ENCODE results near the gene YWHAQ.

The YWHAQ gene

DNA sequence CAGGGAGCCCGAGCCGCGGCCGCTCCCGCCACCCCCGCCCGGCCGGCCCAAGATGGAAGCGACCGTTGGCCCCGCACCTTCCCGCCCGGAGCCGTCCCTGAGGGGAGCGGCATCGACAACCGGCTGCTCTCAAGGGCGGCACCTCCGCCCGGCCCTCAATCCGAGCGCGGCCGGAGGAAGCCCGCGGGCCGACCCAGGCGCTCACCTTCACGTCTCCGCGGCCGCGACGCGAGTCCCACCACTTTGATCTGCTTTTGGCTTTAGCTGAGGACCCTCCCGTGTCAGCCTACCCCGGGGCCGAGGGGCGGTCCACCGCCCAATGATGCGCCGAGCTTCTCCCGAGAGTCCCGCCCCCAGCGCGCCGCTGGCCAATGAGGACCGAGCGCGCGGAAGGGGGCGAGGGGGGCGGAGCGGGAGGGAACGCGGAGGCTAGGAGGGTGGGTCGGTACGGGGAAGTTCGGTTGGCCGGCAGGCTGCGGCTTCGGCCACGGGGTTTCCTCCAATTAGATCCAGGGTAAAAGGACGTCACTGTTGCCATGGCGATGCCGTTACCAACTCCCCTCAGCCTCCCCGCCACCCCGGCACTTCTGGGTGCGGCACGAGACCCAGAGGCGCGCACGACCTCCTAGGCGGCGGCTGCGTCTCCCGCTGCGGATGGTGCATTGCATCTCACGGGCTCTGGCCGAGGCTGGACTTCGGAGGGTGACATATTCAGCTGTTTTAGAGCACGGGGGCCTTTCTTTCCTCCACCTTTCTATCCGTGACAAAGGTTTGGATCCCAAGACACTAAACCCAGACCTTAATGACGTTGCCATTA is at the start of gene YWHAQ:
TSS of gene YWHAQ (minus strand) at position 262 of the 817 bp plus-strand sequence. CDS start 545 bp downstream, outside the sequence.
- peak; percentile 96 for DNase-seq (ENCODE audit: low spot score)

DNA sequence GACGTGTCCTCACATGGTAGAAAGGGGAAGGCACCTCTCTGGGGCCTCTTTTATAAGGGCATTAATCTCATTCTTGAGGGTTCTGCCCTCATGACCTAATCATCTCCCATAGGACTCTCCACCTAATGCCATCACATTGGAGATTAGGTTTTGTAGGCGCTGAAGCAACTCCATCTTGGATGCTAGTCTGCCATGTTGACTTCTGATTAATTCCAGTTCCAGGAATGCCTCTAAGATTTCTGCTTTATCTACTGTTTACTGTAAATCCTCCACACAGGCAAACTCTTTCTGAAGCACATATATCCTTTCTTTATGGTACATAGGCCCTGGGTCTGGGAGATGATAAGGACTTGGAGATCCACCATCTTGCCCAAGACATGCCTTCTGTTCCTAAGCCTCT is 49.3 kb upstream of the YWHAQ start:
- no peak for DNase-seq (ENCODE audit: low spot score)

DNA sequence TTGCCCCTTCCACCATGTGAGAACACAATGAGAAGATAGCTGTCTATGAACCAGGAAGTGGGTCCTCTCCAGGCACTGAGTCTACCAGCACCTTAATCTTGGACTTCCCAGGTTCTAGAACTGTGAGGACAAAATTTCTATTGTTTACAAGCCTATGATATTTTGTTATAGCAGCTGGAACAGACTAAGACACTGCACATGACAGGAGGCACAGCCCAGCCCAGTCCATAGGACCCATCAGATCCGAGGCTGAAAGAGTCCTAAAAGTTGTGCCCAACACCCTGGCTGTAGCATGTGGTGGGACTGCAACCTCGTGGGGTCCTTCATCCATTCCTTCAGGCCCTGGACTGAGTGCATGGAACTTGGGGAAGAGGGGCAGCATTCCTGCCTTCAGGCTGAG is 48.4 kb upstream of the YWHAQ start:
- DNase-seq (ENCODE audit: low spot score) = no peak

DNA sequence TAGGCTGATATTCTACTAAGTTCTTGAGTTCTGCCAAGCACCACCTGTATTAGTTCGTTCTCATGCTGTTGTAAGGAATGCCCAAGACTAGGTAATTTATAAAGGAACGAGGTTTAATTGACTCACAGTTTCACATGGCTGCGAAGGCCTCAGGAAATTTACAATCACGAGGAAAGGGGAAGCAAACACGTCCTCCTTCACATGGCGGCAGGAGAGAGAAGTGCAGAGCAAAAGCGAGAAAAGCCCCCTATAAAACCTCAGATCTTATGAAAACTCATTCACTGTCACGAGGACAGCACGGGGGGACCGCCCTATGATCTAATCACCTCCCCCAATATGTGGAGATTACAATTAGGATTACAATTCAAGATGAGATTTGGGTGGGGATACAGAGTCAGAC is 47.7 kb upstream of the YWHAQ start:
- no peak for DNase-seq (ENCODE audit: low spot score)

DNA sequence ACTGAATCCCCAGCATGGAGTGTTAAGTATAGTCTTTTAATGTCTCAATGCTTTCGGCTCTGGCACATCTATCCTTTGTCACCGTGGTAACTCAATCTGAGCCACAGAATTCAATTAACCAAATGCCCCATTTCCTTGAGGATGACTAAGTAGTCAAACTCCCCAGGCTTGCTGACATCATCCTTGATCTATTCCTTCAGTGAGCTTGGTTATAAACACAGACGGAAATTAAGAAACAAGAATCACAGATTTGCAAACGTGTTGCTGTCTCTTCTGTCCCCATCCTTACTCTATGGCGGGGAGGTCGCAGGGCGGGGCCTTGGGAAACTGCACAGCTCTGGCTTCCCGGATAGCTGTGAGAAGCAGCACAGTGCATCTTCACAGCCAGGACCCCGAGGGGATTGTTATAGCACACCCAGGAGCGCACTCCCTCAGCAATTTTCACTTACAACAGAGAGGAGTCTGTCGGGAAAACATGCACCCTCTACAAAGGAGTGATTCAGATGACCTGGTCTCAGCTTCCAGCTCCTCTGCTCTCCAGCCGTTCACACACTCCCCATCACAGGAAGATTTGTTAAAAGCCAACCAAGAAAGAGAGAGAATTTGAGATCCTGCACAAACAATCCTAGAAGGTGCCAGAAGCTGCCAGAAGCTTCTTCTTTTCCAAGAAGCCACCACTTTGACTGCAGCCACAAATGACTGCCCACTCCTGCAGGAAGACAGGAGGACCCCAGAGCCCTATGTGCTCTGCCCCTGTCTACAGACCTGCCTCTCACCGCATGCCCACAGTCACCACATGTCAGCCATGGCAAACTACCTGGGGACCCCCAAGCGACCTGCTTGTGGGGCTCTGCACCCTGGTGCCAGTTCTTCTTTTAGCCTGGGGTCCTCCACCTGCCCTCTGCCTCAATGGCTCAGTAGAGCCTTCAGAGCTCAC is 44.9 kb upstream of the YWHAQ start:
- DNase-seq (ENCODE audit: low spot score) = peak; percentile 85

DNA sequence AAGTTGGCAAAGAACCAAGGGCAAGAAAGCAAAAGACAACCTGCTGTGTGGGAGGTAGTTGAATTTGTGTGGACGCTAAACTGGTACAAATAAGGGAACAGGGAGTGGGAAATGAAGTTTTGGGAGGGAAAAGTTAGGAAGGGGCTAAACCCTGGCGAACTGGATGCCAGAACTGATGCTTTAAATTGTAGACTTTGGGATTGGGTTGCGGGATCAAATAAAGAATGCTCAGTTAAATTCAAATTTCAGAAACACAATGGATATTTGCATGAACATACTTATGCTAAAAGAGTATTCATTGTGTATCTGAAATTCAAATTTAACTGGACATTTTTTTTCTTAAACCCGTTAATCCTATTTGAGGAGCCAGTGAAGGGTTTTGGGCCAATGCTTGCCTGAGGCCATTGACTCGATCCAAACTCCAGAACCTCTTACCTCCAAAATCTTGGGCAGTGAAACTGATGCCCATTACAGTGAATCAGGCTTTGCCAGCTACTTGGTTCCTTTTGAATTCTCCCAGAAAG is 44.2 kb upstream of the YWHAQ start:
- no peak for DNase-seq (ENCODE audit: low spot score)

DNA sequence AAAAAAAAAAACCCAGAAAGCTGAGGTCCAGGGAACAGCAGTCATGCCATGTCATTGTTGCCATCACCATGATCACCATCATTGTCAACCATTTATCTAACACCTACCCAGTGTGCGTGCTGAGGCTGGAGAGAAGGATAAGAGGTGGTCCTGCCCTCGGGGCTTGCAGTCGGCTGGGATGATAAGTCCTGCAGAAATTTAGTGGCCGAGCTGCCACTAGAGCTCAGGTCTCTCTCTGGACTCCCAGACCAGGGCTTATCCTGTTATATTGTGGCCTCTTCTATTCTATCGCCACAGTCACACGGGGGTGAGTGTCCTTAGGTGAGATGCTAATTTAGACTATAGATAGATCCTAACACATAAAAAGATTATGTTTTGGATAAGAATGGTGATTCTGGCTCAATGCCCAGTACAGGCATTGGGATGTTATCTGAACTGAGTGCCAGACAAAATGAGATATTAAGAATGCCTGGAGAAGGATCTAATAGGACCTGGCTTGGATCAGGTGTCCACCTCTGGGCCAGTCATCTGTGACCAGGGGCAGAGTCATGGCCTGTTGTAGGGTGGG is 43.2 kb upstream of the YWHAQ start:
- DNase-seq (ENCODE audit: low spot score) = no peak

DNA sequence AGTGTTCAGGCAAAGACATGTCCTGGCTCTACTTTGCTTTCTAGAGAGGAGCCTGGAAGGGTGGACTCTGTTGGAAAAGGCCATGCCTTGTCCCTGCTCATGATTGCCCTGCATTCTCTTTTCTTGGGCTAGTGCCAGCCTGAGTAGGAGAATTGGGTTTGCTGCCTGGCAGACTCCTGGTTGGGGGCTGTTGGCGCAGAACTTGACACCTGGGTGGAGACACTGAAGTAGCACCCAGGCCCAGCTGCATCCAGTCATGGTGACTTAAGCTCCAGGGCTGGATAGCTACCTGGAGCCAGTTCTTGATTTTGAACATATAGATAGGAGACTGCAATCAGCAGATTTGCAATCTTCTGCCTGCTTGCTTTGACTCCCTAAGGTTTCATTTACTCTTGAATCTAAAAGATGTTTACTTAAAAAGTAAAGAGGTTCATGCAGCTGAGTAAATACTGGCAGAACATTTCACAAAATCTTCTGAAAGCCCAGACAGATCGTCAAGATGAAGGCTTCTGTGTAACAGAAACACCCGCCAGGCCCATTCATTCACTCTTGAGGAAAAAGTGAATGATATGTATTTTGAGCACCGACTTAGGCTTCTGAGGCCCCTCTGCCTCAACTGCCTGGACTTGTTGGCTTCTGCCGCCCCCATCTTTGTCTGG is 38.0 kb upstream of the YWHAQ start:
- no peak for DNase-seq (ENCODE audit: low spot score)

DNA sequence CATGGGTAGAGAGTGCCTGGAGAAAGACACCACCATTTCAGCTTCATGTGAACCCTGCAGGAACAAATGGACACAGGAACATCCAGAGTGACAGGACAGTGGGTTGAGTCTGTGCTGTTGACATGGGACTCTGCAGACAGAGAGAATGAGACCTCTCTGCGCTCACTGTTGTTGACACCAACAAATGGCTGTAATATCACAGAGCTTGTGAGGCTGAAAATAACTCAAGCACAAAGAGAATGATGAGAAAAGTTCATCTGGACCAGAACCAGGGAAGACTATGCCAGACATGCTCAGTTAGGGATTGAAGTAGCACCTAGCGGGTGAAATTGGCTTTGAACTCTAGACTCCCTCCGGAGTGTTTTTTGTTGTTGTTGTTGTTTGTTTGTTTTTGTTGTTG is 37.0 kb upstream of the YWHAQ start:
- no peak for DNase-seq (ENCODE audit: low spot score)

DNA sequence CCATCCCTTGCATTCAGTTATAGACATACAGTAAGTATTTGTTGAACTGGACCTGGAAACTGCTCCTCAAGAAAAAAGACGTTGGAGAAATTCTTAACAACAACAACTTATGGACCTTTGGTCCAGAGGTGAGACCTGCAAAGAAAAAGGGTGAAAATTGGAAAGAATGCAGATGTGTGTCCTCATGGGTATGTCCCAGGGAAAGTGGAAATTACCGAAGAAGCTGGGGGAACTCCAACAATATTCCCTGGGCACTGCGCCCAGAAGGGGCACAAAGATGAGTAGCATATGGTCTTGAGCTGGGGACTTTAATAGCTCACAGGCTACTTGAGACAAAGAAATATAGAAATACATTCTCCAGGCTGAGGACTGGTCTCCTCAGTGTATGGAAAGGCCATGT is 35.5 kb upstream of the YWHAQ start:
- DNase-seq (ENCODE audit: low spot score) = no peak

DNA sequence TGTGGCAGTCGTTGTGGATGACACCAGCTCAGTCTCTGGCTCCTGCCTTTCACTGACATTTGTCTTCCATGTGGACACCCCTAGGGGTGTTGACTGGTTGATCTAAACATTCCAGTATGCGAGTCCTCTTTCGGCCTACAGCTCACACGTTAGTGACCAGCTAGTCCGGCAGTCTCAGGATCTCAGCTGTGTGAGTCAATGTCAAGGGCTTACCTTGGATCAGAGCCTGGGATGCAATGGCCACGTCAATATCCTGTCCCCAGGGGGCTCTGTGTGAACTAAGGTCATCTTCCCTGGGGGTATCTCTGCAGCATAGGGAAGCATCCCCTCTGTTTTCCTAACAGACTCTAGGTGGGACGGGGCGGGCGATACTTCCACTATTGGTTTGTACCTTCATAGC is 35.1 kb upstream of the YWHAQ start:
- no peak for DNase-seq (ENCODE audit: low spot score)

DNA sequence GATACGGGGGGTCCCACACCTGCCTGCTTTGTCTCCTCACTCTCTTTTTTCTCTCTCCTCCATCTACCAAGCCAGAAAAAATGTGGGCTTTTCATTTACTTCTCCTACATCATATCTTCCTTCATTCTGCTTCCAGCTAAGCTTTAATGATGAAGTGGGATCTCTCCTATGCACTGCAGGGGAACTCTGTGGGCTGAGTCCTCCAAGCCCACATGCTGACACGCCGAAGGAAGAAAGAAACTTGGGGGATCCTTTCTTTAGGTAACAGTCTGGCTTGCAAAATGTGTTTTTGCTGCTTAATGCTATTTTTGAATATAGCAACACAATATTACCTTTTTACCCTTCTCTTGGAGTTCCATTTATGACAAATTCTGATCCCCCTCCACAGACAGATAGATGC is 33.6 kb upstream of the YWHAQ start:
- no peak for DNase-seq (ENCODE audit: low spot score)

DNA sequence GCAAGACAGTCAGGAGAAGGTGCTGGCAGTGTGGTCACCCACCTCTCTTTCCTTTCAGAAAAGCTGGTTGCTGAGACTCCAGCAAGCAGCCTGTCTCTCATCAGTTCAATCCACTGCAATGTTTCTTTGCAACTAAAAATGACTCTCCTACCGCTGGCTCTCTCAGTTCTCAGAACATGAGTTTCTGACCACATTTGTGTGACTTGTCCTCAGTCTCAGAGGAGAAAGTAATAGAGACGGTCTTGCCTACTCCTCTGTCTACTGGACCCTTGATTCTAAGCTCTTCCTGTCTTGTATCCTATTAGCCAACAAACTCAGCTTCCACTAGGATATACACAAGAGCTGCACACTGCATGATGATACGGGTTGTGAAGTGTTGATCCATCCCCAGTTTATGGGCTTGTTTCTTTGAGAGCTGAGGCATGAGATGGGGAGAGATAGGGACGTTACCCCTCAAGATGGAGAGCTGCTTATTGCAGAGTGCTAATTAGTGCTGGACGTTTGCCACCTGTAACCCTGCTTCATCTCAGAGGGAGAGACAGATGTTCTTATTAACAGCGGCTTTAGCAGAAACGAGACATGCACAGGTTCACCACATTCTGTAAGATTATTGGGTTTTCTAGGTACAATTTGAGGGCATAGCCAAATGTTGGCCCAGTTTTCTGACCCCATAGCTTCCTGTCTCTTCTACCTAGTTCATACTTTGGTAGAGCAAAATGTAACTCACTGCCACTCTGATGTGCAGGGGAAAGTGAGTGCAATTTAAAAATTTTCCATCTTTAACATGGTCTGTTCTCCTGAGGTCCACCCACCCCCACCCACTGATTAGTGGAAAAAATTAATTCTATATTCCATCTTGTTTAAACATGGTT is 32.4 kb upstream of the YWHAQ start:
- DNase-seq (ENCODE audit: low spot score) = no peak

DNA sequence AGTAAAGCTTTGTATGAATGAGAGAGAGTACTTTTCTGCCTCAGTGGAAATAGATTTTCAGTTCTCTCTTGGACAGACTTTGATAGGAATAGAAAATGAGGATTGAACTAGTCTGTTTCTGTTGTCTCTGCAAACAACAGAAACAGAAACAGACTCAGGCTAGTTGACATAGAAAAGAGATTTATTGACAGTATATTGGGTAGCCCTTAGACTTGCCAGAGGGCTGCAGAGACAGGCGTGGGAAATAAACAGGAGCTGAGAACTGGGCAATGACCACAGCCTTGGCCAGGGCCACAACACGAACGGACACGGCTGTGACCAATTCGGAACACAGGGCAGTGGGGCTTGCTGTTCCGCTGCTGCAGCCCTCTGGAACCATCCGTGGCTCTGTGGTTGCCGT is 30.5 kb upstream of the YWHAQ start:
- DNase-seq (ENCODE audit: low spot score) = no peak

DNA sequence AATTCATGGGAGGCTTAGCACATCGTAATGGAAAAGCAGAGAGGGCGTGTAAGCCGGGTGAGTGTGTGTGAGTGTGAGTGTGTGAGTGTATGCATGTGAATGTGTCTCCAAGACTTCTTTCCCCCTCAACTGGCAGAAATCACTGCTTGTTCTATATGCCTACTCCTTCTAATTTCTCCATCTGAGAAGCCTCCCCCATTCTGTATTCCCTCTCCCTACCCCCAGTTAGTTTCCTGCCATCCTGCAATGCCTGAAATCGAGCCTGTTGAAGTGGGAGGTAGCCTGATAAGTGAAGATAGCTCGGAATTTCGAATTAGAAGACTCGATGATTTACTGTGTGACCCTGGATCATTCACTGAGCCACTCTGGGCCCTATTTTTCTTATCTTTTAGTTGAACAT is 30.0 kb upstream of the YWHAQ start:
- DNase-seq (ENCODE audit: low spot score) = no peak

DNA sequence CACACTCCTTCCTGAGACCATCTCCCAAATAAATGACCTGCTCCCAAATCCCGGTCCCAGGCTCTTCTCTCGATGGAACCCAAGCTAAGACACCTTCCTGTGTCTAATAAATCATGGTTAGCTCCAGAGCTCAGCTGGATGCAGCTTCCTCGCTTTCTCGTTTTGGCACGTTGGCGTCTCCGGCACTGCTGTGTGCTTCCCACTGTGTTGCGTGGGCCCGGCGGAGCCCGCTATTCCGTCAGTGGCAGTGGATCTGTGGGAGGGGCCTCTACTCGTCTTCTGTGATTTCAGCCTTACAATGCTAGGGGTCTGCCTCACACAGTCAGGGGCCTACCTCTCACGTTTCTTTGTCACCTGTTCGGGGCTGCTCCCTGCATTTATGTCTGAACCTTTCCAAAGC is 29.4 kb upstream of the YWHAQ start:
- no peak for DNase-seq (ENCODE audit: low spot score)

DNA sequence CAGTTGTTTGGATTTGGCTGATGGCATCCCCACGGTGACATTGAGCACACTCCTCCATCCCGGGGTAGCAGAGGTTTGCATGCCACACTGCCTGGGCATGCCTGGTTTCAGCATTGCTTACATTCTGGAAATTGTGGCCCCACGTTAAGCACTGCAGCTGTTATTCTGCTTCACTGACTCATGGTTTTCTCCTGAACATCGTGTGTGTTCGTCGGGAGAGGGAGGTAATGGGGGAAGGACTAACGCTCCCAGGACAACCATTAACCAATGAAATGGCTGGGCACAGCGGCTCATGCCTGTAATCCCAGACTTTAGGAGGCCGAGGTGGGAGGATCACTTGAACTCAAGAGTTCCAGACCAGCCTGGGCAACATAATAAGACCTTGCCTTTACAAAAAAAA is 28.2 kb upstream of the YWHAQ start:
- no peak for DNase-seq (ENCODE audit: low spot score)

DNA sequence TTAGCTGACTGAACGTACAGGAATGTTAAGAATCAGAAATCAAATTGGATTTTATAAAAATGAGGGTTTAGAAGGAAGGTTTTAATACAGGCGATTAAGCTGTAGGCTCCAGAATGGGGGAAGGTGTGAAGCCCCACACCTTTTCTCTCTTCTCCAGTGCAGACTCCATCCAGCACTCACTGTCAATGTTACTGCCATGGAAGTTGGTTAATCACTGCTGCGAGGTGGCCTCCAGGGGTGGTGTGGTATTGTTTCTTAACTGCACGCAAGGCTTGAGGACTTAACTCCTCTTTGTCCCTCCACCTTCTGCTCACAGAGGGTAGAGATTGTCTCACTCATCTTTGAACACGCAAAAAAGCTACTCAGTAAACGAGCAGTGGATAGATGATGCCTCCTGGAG is 26.9 kb upstream of the YWHAQ start:
- no peak for DNase-seq (ENCODE audit: low spot score)

DNA sequence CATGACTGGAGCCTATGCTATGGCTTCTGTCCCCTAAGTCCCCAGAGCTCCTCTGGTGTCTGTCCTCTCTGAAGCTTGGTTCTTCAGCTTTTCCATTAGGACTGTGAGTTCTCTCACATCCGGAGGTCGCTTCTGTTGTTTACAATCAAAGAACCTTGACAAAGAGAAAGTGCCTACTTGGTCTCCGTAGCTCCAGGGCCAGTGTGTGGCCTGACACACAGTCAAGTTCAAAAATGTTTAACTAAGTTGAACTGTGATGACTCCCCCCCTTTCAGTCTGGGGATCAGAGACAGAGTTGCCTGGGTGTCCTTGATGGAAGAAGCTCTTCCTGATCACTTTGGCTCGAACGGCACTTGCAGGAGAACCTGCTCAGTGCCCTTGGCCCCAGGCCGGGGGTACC is 26.3 kb upstream of the YWHAQ start:
- no peak for DNase-seq (ENCODE audit: low spot score)

DNA sequence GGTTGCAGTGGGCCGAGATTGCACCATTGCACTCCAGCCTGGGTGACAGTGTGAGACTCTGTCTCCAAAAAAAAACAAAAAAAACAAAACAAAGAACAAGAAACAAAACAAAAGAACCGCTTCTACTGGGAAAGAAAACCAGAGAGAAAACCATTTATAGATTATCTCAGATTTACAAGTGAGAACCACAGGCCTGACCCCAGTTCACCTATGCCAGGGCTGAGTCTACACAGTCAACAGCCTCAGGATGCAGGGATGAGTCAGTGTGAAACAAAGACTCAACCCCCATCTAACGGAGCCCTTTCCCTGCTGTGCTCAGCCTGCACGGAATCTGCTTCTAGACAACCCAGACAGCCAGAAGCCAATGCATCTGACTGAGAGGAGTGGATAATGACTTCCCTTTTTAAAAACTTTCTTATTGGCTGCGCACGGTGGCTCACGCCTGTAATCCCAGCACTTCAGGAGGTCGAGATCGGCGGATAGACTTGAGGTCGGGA is 25.5 kb upstream of the YWHAQ start:
- peak; percentile 66 for DNase-seq (ENCODE audit: low spot score)
